Urinary bladder (tissue), 4 donors: ENCODE data around the gene HLA-F. TPM values are rescaled to one million over a fixed set of nuclear protein-coding genes. Genes with fewer than 3 reads are reported as not detected.

ENCODE experiments used
- DNase-seq: peaks from one replicate; pipeline ENCODE4 v3.0.0-alpha.2; 2015; ENCODE audit errors: extremely low spot score
- H3K27ac ChIP-seq: one replicate; pipeline ENCODE4 v1.5.1; 2013; ENCODE audit warnings: low read depth, mild to moderate bottlenecking, moderate library complexity
- H3K36me3 ChIP-seq: one replicate; pipeline ENCODE4 v1.6.1; 2013; ENCODE audit warnings: mild to moderate bottlenecking, moderate library complexity; ENCODE audit not compliant: insufficient read depth
- H3K4me1 ChIP-seq: one replicate; pipeline ENCODE4 v1.6.1; 2013; ENCODE audit warnings: mild to moderate bottlenecking, moderate library complexity; ENCODE audit not compliant: insufficient read depth
- H3K4me3 ChIP-seq: one replicate; pipeline ENCODE4 v1.5.1; 2013; ENCODE audit warnings: low read depth, low read length
- WGBS: extraction: QIAGEN DNeasy Blood & Tissue Kit; methylation state at CpG from one replicate; pipeline ENCODE4 v1.1.7; 2013; 5-methylcytosine and 5-hydroxymethylcytosine counted together
- polyA plus RNA-seq: library from polyadenylated mRNA; stranded (reverse); fragments of 200-250 nt; gene quantifications from one replicate; pipeline ENCODE4 v1.2.3, GENCODE V29; 2013
- small RNA-seq: library from RNA; depleted of rRNA; stranded (forward); fragments of <200 nt; gene quantifications from one replicate; pipeline ENCODE3, GENCODE V24; 2014
- total RNA-seq: library from RNA; depleted of rRNA; stranded (reverse); fragments of >200 nt; gene quantifications from one replicate; pipeline ENCODE4 v1.2.3, GENCODE V29; 2014
- donor health status: healthy with polysubstance abuse.
- donor health status: healthy.

Gene HLA-F
- total and polyA plus RNA-seq, 2 donors, result 12.5 to 100 TPM

DNA sequence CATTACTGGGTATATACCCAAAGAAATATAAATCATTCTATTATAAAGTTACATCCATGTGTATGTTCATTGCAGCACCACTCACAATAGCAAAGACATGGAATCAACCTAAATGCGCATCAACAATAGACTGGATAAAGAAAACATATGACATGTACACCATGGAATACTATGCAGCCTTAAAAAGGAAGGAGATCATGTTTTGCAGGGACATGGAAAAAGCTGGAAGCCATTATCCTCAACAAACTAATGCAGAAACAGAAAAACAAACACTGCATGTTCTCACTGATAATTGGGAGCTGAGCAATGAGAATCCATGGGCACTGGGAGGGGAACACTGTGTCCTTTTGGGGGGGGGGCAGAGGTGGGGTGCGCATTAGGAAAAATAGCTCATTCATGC, 53.5 kb downstream of the HLA-F start:
- no peak for DNase-seq
- Histone ChIP-seq H3K27ac (no peak overlapping the region), H3K36me3 (no peaks in the 10 kb centered on the region), H3K4me1 (no peaks in the 10 kb centered on the region), H3K4me3 (no peak overlapping the region)
- 63% methylated on average over 2 of the region's 2 CpGs for WGBS

Small RNA genes lying within 50 kb of the gene (small RNA-seq; reads per million reads assigned to genes)
- gene AL645939.2 (not detected), gene AL645939.3 (not detected), gene AL645939.4 (not detected), gene RF00019 (not detected)

Other genes starting within 250 kb of the HLA-F start
- 0.32 TPM for gene MAS1L, start 235.5 kb upstream of the HLA-F start, total RNA-seq
- not detected for gene MAS1L, start 235.5 kb upstream of the HLA-F start, polyA plus RNA-seq
- gene UBD, start 163.7 kb upstream of the HLA-F start, total RNA-seq, result 2.1 TPM
- gene UBD, start 163.7 kb upstream of the HLA-F start, polyA plus RNA-seq, result 2.9 TPM
- not detected for gene OR2H2, start 138.3 kb upstream of the HLA-F start, total RNA-seq
- gene OR2H2, start 138.3 kb upstream of the HLA-F start, polyA plus RNA-seq, result not detected
- gene GABBR1, start 90.3 kb upstream of the HLA-F start, total RNA-seq, result 39.1 TPM
- gene GABBR1, start 90.3 kb upstream of the HLA-F start, polyA plus RNA-seq, result 39.4 TPM
- gene MOG, start 66.3 kb upstream of the HLA-F start, total RNA-seq, result not detected
- not detected for gene MOG, start 66.3 kb upstream of the HLA-F start, polyA plus RNA-seq
- gene ZFP57, start 42.3 kb upstream of the HLA-F start, total RNA-seq, result not detected
- gene ZFP57, start 42.3 kb upstream of the HLA-F start, polyA plus RNA-seq, result not detected
- not detected for gene HLA-G, start 104.4 kb downstream of the HLA-F start, total RNA-seq
- gene HLA-G, start 104.4 kb downstream of the HLA-F start, polyA plus RNA-seq, result not detected
- gene HLA-A, start 219.1 kb downstream of the HLA-F start, total RNA-seq, result 85.1 TPM
- gene HLA-A, start 219.1 kb downstream of the HLA-F start, polyA plus RNA-seq, result 962 TPM